Naive B cell (primary cell): ENCODE measurements around the gene CA5B. TPM values are rescaled to one million over a fixed set of nuclear protein-coding genes. Genes with fewer than 3 reads are reported as not detected.

Experiments
- ATAC-seq, 2 donors: fragments of 150-1000 bp; cut with Tn5 transposase; 2 replicates each; pipeline ENCODE4 v1.10.0; 2021; ENCODE audit warnings: low read depth in 2 of 2, mild to moderate bottlenecking in 2 of 2, moderate library complexity in 2 of 2
- DNase-seq: peaks from one replicate; pipeline ENCODE4 v3.0.0; 2022
- H3K27ac Mint-ChIP-seq, 6 donors: one replicate each; pipeline ENCODE4 v1.8.0; 2020 to 2022; ENCODE audit warnings: mild to moderate bottlenecking in 6 of 6, mixed read lengths in 6 of 6, moderate library complexity in 5 of 6, inconsistent platforms in 2 of 6
- H3K27me3 Mint-ChIP-seq, 3 donors: one replicate each; pipeline ENCODE4 v1.8.0; 2021 to 2022; ENCODE audit warnings: mixed read lengths in 3 of 3, mild to moderate bottlenecking in 1 of 3
- H3K36me3 Mint-ChIP-seq, 2 donors: one replicate each; pipeline ENCODE4 v1.8.0; 2020 to 2022; ENCODE audit warnings: mixed read lengths in 2 of 2, inconsistent platforms in 1 of 2, mild to moderate bottlenecking in 1 of 2
- H3K4me1 Mint-ChIP-seq, 3 donors: one replicate each; pipeline ENCODE4 v1.8.0; 2020 to 2022; ENCODE audit warnings: mixed read lengths in 3 of 3, inconsistent platforms in 1 of 3, mild to moderate bottlenecking in 1 of 3, moderate library complexity in 1 of 3
- H3K4me3 Mint-ChIP-seq, 8 donors: one replicate each; pipeline ENCODE4 v1.8.0; 2020 to 2022; ENCODE audit warnings: mild to moderate bottlenecking in 8 of 8, mixed read lengths in 8 of 8, moderate library complexity in 8 of 8, inconsistent platforms in 2 of 8
- H3K9me3 Mint-ChIP-seq, 7 donors: one replicate each; pipeline ENCODE4 v1.8.0; 2020 to 2022; ENCODE audit warnings: mixed read lengths in 7 of 7, mild to moderate bottlenecking in 5 of 7, inconsistent platforms in 2 of 7, moderate library complexity in 1 of 7
- polyA plus RNA-seq, 6 donors: library from polyadenylated mRNA; unstranded; fragments of 300-500 nt; fragmentation: Illumina TruSeq; gene quantifications; one replicate each; pipeline ENCODE4 v1.2.3, GENCODE V29; 2021; ENCODE audit warnings: low read depth in 6 of 6

CA5B gene
- polyA plus RNA-seq, 6 donors from 2014 or later, result 37.4 to 76.1 (median 56.0) TPM

DNA sequence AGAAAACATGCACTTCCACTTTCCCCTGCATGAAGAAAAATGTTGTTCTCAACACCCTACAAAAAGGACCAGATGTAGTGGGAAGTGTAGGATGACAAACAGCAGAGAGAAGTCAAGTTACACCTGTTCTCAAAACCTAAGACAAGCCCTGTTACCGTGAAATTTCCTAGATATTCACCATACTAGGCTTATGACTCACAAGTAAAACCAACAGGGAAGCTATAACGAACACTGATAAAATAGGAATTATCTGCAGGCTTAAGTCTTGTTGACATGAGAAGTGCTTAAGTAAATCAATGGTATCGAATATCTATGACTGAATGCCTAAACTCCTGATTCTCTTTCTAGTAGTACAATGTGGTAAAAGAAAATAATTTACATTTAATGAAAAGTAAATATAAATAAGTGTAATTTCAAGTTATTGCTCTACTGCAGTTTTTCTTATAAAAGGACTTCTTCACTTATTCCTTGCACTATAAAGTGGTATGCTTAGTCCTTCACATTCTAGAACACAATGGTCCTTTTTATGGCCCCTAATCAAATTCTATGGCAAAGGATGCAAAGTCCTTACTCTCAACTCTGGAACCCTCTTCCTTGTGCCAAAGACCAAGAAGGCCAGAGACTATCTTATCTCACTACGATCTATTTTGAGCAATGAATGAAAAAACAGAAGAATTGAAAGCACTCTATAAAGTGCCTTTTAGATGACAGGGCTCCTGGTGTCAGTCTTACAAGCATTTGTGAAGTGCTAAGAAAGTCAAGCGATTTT, 96.9 kb downstream of the CA5B start:
- no peaks in the 10 kb centered on the region for H3K9me3 Mint-ChIP-seq
- H3K36me3 Mint-ChIP-seq, result no peaks in the 10 kb centered on the region
- DNase-seq (no peak), ATAC-seq (no peak)
- H3K27me3 Mint-ChIP-seq, result no peaks in the 10 kb centered on the region
- peaks cover 5 to 7% (median 6%) of the 10 kb centered on the region in 3 donors for H3K4me1 Mint-ChIP-seq
- peak overlapping the region in 1 of 6 donors; percentile 2 for H3K27ac Mint-ChIP-seq
- no peak overlapping the region for H3K4me3 Mint-ChIP-seq

Other genes starting within 250 kb of the CA5B start
- not detected for gene PIR, start 244.9 kb upstream of the CA5B start, polyA plus RNA-seq
- gene BMX, start 237.5 kb upstream of the CA5B start, polyA plus RNA-seq, result not detected
- under 1 TPM in 1 of 6 donors, not detected in 5; 0.11 TPM for gene ACE2, start 137.3 kb upstream of the CA5B start, polyA plus RNA-seq
- under 1 TPM in 3 of 6 donors, not detected in 3; 0.28 to 0.44 (median 0.36) TPM for gene CLTRN, start 73.5 kb upstream of the CA5B start, polyA plus RNA-seq
- gene ZRSR2, start 52.2 kb downstream of the CA5B start, polyA plus RNA-seq, result 10 to 100 TPM; 15.8 to 39.2 (median 21.7) TPM
- gene AP1S2, start 116.5 kb downstream of the CA5B start, polyA plus RNA-seq, result 100 to 1,000 TPM in 2 of 6 donors, 10 to 100 TPM in 4; 78.8 to 122 (median 96.5) TPM